Hypothalamus (tissue), 51 donors: ENCODE data around the gene TFB1M.
"Not testable (repeated sequence)": the region's sequence is repeated elsewhere in the genome, so short reads cannot be mapped to it uniquely, and the experiment has no call there.

Source experiments
- DNase-seq, 51 donors: peaks; one replicate each; lab custom pipeline; 2025; lab: John Stamatoyannopoulos, UW

TFB1M gene

DNA sequence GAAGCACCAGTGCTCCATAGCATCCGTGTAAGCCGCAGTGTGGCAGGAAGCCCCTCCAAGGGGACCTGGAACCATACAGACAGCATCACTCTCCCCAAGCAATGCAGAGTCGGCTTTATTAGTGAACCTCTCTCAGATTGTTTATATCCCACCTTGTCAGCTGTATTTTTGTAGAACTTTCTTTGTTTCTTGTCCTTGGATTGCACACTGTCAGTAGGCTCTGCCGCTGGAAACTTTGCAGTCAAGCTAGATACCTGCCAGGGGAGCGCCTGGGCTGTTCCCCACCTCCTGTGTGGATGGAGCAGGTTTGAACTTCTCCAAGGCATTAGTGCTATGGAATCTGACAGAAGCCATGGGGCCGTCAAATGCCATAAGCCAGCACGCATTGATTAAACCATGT, 69.1 kb downstream of the TFB1M start:
- no peak for DNase-seq

DNA sequence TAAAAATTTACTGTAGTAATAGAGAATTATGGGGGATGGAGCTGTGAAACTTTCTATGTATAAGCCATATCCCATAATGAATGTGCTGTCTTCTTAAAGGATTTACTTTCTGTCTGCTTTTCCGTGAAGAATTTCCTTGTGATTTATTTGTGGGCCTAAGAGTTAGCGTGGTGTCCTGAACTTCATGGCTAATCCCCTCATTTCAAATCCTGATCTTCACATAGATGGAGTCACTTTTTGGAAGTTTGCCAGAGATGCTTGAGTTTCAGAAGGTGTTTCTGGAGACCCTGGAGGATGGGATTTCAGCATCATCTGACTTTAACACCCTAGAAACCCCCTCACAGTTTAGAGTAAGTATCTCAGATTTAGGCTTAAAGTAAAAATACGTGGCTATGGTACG, 69.8 kb downstream of the TFB1M start:
- DNase-seq = no peak

DNA sequence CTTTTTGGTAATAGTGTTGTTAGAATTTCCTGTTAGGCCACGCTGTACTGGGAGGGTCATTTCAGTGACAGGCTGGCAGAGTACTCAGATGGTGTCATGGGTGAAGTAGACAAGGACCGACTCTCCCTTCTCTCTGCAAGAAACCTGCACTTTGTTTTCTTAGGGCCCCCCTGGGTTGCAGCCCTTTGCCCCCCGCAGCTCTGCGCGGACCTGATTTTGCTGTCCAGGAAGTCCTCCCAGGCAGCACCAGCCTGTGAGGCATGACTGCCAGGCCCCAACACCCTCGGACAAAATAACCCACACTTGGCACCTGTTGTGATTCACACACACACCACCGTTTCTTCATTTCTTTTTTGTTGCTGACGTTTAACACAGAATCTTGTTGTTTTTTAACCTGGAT, 72.3 kb downstream of the TFB1M start:
- no peak for DNase-seq

DNA sequence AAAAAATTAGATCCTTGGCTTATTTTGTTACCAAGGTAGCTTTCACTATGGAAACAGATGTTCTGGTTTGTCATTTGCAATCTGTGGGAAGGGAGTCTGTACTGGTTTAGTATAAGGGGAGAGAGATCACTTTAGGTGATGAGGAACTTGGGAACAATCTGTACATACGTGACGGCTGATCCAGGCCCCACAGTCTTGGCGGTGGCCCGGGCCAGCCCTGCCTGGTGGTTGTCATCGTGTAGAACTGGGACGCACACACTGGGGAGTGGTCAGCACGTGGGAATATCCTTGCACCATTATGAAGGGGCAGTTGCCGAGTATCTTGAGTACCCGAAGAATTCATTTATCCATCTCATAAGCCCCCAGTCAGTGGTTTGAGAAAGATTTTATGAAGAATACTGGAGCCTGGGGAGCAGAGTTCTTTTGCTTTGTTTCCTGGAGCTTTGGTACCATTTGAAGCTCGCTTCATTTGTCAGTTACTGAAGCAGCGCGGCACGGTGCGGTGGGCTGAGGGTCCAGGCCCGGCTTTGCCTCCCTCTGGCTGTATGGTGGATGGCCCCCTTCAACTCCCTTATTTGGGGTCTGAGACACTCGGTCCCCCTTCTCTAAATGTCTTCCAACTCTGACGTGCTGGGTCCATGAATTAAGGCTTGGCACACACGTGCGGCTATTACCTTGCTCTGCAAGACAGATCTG, 73.2 kb downstream of the TFB1M start:
- peak in 1 of 51 donors; percentile 19 for DNase-seq

DNA sequence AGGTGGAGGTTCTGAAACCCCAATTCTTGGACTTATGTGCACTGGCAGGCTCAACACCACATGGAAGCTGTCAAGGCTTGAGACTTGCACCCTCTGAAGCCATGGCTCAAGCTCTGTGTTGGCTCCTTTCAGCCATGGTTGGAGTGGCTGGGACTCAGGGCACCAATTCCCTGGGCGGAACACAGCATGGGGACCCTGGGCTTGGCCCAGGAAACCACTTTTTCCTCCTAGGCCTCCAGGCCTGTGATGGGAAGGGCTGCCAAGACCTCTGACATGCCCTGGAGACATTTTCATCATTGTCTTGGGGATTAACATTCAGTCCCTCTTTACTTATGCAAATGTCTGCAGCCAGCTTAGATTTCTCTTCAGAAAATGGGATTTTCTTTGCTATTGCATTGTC, 76.7 kb downstream of the TFB1M start:
- no peak for DNase-seq

DNA sequence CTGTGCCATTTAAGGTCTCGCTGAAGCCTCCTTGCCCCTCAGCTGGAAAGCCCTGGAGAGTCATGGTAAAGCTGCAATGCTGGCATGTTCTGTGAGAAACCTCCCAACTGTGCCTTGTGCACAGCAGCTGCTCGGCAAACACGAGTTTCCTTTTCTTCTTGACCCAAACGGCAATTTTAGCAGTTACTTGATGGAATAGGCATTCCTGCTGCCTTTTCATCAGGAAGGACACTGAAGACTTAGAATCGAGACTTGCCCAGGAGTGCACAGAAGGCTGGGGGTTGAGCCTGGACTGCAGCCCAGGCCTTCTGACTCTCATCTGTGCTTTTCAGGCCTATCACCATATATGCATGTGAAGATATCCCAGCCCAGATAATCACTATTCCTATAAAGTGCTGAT, 79.2 kb downstream of the TFB1M start:
- no peak for DNase-seq

DNA sequence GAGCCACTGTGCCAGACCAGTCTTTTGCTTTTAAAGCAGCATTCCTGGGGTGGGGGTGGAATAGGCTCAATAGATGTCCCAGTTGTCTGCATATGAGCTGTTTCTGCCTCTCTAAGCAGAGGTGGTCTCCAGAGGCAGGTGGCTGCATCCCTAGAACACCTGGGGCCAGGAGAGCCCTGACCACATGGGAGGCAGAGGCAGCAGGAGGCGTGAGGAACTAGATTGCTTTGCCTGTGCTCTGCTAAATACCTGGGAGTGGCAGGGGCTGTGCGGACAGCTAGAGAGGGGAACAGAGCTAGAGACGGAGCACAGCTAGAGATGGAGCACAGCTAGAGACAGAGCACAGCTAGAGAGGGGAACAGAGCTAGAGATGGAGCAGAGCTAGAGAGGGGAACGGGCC, 79.6 kb downstream of the TFB1M start:
- no peak for DNase-seq

DNA sequence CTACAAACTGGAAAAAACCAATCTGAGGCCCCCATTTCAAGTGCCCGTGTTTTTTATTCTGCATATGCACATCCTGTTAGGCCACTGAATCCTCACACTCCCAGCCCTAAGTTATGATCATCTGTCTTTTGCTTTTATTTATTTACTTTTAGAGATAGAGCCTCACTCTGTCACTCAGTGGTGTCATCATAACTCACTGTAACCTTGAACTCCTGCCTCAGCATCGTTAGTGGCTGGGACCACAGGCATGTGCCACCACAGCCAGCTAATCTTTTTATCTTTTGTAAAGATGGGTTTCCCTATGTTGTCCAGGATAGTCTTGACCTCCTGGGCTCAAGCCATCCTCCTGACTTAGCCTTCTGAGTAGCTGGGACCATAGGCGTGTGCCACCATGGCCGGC, 80.1 kb downstream of the TFB1M start:
- no peak for DNase-seq

DNA sequence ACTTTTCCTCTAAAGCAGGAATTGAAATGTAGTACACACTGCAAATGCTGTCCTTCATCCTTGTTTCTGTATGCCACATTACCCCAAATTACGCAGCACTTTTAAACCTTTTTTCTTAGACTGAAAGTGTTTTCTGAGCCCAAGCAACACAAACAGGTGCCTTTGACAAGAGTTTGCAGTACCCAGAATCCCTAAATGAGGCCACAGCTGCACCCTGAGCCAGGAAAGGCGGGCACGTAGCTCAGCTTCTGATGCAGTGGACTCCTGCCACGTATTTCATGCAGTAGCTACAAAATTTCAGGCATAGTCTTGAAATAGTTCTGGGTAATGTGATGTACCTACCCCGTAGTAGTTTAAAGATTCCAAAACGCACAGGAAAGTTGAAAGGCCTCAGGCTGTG, 81.4 kb downstream of the TFB1M start:
- DNase-seq = no peak

DNA sequence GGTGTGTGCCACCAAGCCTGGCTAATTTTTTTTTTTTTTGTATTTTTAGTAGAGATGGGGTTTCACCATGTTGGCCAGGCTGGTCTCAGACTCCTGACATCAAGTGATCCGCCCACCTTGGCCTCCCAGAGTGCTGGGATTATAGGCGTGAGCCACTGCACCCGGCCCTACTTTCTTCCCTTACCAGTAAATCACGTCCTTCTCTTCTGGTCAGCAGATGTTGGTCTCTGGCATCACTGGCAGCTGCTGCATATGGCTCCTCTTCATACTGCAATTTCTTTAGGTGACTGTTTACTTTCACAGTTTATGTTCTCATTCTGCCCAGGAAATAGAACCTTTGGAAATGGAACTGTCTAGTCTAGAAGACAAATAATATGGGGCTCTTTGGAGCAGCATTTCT, 83.3 kb downstream of the TFB1M start:
- not testable (repeated sequence) for DNase-seq

DNA sequence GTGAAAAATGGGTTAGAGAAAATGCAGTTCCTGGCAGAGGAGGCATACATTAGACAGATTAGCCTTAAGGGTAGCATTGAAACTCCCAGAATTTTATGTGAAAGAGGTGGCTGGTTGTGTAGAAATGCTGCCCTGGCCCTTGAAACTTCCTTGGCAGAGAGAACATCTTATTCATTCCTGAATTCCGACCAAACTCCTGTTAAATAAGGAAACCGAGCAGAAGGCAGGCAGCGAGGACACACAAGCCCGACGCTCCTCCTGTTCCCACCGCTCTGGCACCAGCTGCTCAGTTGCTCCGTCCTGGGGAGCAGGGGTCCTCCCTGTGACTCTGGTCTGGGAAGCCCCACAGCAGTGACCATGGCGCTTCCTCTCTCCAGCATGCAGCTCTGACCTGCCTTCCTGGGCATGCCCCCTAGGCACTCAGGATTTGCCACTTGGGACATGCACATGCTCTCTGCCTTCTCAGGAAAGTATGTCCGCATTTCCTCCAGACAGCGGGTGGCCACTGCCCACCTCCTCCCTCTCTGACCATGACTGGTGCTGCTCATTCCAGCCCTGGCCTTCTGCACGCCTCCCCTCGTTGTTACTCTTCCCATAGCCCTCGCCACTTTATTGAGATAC, 85.6 kb downstream of the TFB1M start:
- no peak for DNase-seq

DNA sequence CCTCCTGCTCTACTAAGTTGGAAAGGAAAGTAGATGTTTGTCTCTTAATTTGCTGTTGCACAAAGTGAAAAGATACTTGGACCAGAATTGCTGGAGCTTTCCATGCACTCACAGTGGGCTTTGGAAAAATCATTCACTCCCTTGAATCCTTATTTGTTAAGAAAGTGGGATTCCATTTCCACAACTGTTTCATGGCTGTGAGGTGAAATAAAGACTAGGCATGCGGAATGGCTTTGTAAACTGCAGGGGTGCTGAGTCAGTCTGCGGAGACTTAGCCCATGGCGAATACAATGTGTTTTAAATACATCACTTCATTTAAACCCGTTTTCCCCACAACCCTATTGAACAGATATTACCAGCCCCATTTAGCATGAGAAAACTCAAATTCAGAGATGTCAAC, 87.2 kb downstream of the TFB1M start:
- no peak for DNase-seq

DNA sequence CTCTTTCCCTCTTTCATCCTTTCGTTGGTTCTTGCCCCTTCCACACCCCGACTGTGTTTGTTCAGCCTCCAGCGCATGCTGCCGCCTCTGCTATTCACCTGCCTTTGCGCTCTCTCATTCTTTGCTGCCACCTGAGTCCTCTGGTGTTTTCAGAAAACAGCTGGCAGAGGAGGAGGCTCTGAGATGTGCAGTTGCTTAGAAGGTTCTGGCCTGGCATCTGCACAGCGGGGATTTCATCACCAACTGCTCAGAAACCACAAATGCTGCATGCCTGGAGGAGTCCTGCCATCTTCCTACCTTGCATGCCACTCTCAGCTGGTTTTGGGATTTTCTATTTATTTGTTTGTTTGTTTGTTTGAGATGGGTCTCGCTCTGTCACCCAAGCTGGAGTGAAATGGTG, 89.7 kb downstream of the TFB1M start:
- no peak for DNase-seq

DNA sequence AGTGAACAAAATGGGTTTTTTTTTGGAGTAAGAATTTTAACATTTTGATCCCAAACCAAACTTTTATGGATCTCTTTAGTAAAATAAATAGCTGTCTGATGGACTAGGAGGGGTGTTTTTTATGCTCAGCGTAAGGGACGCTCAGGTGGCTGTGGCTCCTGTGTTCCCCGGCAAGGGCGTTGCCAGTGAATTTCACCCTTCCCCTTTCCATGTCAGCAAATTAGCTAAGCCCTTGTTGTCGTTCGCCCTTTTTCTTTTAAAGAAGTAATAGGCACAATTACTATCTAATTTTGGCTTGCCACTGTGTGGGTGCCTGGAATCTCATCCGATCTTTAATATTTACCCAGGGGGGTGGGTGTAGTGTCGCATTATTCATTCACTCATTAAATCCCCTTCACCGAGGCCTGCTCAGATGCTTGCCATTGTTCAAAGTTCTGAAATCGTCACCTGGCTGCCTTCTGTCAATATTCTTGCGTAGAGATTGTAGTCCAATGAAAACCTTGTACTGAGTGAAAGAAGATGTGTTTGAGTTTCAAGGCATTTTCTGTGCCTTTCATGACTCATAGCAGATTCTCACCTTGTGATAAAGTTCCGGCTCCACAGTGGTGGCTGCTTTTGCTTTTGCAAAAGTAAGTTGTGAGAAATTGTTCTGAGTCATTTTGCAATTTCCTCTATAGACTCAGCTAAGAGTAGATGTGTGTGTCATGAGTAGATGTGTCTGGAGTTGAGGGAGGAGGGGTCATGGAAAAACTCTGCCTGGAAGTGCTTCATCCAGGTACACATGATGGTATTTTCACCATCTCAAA, 90.4 kb downstream of the TFB1M start:
- DNase-seq = peak in 1 of 51 donors; percentile 47

DNA sequence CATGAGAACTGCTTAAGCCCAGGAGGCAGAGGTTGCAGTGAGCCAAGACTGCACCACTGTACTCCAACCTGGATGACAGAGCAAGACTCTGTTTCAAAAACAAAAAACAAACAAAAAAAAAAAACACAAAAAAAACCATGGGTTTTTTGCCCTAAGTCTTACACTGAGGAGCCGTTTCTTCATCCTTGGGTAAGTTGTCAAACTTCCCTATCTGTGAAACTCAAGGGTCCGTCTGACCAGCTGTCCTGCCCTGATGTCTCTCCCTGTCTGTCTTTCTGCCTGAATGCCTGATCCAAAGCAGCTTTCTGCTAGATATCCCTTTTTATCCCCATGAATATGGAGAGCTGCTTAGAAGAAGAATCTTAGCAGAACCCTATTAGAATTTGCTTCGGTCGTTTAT, 91.8 kb downstream of the TFB1M start:
- no peak for DNase-seq

DNA sequence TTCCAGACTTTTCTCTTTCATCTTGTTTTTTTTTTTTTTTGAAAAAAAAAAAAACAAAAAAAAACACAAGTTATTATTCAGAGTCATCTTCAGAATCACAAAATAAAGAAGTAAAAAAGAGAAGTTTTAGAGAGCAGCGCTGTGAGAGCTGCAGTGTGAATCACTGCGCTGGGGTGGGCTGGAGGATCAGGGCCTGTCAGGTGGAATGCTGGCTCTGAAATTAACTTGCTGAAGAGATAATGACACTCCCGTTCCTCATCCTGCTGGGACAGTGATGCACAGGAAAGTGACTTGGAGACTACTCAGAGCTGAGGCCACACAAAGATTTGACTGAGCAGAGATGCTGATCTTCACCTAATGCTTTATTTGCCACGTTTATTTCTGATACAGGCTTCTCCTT, 93.2 kb downstream of the TFB1M start:
- DNase-seq = no peak

DNA sequence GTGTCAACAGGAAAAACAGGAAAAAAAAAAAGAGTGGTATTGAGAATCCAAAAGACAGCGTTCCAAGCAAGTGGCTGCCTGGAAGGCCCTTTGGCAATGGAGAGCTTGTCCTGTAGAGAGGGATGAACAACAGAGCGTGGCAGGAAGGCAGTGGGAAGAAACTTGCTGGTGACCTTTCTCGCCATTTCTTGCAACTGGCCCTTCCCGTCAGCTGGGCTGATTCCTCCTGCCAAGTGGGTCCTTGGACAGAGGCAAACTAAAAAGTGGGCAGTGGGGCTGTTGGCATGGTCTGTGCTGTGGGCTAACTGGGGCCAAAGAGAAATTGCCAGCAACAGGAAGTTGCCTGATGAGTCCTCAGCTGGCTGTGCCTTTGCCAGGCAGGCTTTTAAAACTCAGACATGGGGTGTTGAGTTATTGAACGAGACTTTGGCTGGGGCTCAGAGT, 94.4 kb downstream of the TFB1M start:
- peak in 34 of 51 donors; percentile 11 to 78 (median 51) for DNase-seq

DNA sequence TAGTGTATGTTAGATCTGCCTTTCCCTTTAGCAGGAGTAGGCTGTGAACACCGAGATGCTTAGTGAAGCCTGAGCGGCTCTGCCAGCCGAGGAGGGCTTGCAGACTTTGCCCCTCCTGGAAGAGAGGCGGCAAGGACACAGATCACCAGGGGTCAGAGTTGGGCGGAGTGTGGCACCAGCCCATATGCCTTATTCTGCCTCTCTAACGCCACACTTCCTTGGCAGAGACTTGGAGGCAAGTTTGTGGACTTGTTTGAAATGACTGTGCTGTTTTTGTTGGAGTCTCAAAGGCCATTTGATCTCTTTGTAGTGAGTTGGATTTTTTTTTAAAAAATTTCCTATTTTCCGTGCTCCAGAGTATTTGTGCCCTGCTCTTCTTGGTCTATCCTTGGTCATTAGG, 95.0 kb downstream of the TFB1M start:
- peak in 5 of 51 donors; percentile 6 to 39 (median 12) for DNase-seq

DNA sequence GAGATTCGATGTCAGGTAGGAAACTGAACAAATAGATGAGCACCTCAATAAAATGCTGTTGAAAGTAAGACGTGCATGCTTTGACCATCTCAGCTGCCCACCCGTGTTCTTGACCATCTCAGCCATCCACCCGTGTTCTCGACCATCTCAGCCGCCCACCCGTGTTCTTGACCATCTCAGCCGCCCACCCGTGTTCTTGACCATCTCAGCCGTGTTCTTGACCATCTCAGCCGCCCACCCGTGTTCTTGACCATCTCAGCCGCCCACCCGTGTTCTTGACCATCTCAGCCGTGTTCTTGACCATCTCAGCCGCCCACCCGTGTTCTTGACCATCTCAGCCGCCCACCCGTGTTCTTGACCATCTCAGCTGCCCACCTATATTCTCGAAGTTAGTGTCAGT, 95.6 kb downstream of the TFB1M start:
- not testable (repeated sequence) for DNase-seq

DNA sequence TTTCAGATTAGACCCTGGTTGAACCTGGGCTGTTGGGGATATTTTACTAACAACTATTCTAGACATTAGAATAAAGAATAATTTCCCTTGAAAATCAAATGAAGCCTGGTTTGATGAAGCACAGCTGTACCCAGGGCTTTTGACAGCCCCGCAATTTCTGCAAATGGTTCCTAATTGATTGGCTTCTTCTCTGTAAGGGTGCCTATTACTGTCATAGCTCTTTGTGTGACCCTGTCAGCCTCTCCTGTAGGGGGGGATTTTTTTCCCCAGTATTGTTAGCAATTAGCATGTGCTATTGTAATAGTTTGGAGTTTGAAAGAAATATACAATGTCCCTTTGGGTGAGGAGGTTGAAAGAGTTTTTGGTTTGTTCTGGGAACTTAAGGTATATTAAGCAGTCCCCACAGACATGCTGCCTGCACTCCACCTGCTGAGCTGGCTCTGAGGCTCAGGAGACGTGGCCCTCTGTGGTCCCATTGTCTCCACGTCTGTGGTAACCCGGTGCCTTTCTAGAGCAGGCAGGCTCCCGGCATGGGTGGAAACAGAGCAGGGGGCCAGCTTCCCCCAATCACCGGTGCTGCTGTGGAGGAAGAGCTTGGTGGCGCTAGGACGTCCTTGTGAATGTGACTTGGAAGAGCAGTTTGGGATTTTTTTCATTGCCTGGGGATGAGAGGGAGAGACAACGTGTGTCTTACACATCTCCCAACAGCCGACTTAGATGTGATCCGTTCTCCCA, 97.8 kb downstream of the TFB1M start:
- peak in 3 of 51 donors; percentile 10 to 25 (median 21) for DNase-seq

DNA sequence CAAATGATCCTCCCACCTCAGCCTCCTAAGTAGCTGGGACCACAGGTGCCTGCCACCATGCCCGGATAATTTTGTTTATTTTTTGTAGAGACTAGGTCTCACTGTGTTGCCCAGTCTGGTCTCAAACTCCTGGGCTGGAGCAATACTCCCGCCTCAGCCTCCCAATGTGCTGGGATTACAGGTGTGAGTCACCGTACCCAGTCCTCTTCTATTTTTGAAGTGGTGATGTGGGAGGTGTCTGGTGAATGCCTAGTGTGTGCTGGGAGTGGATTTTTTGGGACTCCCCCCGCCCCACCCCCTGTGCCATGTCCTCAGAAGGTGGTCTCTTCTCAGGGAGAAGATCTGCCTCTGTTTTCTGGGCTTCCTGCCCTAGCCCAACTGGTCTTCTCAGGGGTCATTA, 98.4 kb downstream of the TFB1M start:
- DNase-seq = no peak
